ENCODE measurements around the gene PHLDB1.

The PHLDB1 gene

DNA sequence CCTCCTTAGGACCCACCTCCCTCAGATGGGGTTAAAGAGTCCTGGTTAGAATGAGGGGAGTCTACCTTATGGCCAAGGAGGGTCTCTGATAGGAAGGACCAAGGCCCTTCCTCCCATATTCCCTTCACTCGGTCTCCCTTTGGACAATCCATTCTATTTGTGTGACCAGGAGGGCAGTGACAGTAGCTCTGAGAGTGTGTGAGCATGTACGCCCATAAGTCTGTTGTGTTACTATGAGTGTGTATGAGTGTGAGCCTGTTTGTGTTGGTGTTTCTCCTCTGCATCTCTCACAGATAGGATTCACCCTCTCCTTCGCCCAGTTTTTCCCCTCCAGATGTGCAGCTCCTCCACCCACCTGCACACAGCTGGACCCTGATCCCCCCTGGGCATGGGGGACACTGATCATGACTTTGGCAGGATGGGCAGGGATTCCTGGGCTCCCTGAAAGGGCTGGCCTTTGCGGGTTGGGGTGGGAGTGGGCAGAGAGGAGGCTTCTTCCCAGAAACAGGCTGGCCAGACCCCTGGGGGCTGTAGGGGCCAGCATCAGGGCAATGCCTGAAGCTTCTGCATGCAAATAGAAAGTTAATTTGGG, 14.5 kb downstream of the PHLDB1 start:
- no peak for DNase-seq (ENCODE audit: low read depth, low spot score)

DNA sequence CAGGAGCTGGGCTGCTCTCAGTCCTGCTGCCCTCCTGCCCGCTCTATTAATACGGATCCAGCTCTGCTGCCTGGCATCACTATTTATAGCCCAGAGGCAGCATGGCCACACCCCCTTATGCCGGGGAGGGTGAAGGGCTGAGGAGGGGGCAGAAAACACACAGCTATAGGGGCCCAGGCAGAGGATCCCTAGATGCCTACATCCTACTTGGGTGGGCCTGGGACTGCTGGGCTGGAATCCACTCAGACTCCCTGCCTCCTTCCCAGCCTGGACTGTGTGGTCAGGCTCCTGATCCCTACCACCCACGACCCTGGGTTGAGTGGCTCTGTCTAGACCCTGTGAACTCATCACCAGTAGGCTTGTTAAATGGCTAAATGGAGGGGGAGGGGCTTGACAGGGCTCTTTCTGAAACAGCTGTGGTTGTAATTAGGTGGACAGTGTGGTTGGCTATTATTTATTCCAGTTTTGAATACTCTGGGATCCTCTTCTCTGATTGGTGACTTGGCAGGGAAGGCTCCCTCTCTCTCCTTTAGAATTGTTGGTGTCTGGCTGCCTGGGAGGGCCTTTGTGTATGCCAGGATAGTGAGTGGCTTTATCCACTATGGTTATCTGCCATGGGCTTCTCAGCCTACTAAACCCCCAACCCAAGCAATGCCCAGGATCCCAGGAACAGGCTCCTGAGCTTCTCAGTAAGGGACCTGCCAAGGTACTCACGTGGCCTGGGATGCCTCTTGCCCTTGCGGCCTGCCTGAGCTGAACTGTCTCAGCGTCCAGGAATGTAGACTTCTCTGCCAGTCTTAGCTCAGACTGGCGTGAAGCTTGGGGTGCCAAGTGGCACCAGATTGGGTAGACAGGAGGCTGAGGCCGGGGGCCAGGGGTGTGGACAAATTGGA, 15.2 kb downstream of the PHLDB1 start:
- DNase-seq (ENCODE audit: low read depth, low spot score): no peak

DNA sequence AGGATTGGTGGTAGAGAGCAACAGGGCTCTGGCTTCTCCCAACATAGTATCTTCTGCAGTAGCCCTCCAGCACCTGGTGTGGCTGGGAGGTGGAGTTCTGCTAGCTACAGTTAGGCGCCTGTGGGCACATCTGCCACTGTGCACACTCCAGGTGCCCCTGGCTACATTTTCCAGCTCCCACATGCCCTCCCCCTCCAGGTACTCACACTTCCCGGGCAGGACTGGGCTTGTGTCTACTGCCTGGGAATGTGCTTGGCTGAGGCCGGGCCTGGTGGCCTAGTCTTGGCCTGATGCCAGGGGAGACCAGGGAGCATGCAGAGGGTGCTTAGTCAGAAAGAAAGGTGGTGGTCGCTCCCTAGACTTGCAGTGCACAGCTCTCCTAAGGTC, 15.8 kb downstream of the PHLDB1 start:
- DNase-seq (ENCODE audit: low read depth, low spot score): no peak

DNA sequence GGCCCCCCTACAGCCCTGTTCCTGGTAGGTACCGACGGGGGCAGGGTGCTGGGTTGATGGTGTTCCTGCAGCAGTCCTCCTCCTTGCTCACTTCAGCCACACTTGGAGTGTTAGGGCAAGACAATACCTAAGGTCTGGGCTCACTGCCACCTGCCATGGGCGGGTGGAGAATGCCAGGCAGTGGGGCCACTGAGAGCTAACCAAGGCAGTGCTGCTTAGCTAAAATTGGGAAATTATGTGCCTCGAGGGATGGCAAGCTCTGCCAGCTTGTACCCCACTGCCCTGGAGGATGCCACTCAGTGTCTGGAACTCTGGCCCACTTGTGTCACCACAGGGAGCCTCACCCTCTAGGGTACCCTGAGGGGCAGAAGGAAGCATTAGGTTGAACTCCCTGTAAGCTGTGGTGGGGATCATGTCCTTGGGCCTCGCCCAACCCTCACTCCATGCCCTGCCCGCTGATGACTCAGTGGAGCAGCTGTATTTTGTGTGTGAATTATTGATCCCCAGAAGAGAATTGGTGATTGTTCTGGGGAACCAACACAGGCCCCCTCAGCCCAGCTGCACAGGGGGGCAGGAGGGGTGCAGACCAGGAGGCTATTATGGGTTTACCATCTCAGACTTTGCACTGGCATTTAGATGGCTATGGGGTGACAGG, 17.7 kb downstream of the PHLDB1 start:
- DNase-seq (ENCODE audit: low read depth, low spot score): no peak

DNA sequence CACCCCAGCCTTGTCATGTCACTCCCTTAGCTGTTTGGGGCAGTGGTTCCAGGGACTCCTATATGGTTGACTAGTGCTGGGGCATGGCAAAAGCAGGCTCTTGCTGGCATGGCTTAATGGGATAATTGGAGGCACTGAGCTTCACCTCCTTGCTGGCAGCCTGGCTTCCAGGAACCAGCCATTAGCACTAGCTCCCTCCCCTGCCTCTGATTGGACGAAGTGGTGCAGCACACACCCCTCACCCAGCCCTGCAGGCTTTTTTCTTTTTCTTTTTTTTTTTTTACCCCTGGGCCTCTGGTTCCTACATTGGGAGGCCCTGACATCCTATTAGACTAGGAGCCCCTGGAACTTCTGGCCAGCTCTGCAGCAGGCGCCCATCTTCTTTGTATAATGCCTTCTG, 18.6 kb downstream of the PHLDB1 start:
- DNase-seq (ENCODE audit: low read depth, low spot score): no peak

DNA sequence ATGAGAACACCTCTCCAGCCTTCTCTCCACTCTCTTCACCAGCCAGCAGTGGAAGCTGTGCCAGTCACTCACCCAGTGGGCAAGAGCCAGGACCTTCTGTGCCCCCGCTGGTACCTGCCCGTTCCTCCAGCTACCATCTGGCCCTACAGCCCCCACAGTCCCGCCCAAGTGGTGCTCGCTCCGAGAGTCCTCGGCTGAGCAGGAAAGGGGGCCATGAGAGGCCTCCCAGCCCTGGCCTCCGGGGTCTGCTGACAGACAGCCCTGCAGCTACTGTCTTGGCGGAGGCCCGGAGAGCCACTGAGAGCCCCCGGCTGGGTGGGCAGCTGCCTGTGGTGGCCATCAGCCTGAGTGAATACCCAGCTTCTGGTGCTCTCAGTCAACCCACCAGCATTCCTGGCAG, 20.2 kb downstream of the PHLDB1 start:
- no peak for DNase-seq (ENCODE audit: low read depth, low spot score)

DNA sequence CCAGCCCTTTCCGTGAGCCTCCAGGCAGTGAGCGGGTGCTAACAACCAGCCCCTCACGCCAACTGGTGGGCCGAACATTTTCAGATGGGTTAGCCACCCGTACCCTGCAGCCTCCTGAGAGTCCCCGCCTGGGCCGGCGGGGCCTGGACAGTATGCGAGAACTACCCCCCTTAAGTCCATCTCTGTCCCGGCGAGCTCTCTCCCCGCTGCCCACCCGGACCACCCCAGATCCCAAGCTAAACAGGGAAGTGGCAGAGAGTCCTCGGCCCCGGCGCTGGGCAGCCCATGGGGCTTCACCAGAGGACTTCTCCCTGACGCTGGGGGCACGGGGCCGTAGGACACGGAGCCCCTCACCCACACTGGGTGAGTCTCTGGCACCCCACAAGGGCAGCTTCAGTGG, 20.6 kb downstream of the PHLDB1 start:
- DNase-seq (ENCODE audit: low read depth, low spot score): no peak

DNA sequence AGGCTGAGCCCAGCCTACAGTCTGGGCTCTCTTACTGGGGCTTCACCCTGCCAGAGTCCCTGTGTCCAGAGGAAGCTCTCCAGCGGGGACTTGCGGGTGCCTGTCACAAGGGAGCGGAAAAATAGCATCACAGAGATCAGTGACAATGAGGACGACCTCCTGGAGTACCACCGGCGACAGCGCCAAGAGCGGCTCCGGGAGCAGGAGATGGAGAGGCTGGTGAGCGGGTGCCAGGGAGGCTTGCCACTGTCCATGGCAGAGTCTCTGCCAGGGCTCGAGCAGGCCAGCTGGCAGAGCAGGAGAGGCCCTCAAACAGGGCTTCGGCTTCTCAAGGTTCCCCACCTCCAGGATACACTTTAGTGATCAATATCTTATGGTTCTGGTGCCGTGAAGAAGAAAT, 21.0 kb downstream of the PHLDB1 start:
- DNase-seq (ENCODE audit: low read depth, low spot score): no peak

DNA sequence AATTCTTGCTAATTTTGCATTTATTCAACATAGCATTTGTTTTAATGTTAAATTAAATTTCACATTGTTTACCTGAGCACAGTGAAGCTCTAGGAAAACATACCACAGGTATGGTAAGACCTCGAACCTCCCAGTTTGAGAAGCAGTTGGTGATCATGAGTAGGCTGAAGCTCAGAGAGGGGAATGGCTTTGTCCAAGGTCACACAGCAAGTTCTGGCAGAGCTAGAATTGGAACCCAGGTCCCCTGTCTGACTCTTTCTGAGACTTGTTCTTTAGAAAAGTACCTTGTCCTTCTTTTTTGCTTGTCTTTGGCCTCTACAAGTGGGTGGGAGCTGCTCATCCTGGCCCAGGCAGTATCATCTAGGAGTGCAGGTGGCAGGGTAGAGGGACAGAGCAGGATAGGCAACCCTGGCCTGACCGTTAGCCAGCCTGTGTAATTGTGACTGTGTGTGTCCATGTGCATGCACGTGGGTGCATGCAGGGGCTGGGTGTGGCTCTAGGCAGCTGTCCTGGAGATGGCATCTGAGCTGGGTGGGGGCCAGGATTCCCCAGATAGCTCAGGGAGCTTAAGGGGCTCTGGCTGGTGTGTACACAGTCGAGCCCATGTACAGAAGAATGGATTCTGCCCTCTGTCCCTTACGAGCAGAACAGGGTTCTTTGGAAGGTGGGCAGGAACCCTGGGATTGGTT, 21.6 kb downstream of the PHLDB1 start:
- DNase-seq (ENCODE audit: low read depth, low spot score): no peak

DNA sequence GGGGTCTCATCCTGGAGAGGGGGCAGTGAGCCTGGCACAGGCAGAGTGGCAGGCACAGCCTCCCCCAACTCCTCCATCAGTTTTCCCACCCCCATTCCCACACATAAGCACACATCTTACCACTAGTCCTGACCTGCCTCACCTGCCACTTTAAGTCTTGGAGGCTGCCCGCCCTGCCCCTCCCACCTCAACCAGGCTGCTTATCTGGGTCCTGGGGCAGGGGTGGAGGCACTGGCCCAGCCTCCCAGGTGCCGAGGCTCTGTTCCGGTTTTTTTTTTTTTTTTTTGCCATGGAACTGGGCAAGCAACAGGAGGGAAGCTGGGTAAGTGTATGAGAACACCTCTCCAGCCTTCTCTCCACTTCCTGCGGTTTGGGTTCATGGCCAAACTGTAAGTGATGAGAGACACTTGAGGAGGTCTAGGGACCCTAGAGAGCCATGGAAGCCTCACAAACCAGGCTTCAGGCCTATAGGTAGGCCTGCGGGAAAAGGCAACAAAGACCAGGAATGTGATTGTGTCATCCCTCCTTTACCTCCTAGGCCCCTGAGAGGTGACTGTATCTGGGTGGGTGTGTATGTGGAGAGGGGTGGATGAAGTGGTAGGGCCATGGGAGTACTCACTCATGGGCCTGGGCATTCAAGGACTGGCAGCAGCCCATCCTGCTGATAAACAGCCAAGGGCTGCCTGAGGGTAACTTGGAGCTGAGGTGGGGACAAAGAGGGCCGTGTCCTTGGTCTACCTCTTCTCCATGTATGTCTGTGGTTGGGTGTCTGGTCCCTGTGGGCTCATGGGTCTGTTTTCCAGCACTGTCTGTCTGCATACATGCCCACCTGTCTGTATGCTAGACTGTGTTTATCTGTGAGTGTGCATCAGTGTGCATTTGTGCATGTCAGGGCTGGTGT, 22.6 kb downstream of the PHLDB1 start:
- no peak for DNase-seq (ENCODE audit: low read depth, low spot score)

DNA sequence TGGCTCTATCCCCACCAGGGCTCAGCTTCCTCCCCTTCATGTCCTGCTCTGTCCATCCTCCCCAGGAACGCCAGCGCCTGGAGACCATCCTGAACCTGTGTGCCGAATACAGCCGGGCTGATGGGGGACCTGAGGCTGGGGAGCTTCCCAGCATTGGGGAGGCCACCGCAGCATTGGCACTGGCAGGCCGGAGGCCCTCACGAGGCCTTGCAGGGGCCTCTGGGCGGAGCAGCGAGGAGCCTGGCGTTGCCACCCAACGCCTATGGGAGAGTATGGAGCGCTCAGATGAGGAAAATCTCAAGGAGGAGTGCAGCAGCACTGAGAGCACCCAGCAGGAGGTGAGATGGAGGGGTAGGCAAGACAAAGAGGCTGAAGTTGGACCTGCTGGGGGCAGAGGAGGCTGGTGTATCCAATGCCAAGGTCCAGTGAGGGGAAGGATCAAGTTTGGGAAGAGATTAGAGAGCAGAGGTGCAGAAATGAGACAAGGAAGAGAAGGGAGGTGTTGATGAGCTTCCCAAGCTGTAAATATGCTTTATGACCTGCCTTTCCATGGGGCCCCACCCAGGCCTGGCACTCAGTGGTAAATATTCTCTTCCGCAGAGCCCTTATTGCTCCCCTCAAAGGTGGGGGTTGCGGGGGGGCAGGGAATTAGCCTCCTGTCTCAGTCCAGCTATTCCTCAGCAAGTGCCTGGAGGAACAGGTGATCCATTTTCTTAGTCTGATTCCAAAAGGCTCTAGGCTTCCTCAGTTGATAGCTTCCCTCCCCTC, 23.9 kb downstream of the PHLDB1 start:
- DNase-seq (ENCODE audit: low read depth, low spot score): no peak

DNA sequence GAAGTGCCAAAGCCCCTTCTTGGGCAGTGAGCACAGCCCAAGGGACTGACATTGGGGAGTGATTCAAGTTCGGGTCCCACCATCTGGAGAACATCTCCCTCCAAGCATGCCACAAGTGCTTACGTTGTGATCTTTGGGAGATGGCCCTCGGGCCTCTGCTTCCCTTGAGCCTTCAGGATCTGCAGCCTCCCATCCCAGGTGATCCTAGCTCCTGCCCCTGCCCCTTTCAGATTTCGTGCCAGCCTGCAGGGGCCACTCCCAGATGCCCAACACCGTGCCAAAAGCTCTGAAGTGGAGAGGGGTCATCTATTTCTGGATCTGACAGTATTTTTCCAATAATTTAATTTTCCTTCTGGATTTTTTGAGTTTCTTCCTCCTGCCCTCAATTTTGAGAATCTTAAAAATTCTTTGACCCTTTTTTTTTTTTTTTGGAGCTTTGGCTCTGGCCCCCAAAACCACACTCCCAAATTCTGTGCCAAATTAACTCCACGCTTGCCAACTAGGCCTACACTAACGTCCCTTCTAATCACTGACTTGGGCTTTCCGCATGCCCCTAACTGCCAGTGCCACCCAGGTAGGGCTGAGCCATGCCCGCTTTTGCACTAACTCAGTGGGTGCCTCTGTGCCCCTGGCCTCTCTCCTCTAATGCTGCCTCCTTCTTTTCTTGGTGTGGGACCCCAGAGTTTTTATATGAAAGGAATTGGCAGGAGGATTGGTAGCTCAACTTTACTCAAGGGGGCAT, 25.3 kb downstream of the PHLDB1 start:
- no peak for DNase-seq (ENCODE audit: low read depth, low spot score)

DNA sequence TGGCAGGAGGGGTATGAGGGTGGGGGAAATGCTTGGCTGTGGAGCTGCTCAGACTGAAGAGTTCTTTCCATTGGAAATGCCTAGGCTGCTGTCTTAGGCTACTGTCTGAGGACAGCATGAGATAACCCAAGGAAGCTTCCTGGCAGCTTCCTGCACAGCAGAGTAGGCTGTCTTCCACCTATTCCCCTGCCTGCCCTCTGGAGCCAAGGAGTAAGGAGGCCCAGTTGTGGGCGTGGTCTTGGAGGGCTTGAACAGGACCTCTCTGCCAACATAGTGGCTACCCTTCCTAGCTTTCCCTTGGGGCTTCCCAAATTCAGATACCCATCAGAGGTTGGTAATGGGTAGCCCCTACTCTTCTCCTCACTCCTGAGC, 25.9 kb downstream of the PHLDB1 start:
- no peak for DNase-seq (ENCODE audit: low read depth, low spot score)

DNA sequence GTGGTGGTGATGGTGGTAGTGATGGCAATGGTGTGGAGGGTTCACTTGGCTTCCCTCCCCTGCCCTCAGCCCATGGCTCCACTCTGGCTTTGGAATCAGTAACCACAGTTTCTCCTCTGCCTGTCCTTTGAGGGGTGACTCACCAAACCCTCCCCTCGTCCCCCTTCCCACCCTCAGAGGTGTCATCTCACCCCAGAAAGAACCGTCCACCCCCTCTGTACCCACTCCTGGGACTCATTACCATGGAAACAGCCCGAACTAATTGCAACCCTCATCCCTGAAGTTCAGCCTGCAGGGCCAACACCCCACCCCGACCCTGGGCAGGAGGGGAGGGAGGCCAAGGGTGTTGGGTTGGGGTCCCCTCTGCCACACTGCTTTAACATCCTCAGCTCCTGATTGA, 26.6 kb downstream of the PHLDB1 start:
- DNase-seq (ENCODE audit: low read depth, low spot score): no peak

DNA sequence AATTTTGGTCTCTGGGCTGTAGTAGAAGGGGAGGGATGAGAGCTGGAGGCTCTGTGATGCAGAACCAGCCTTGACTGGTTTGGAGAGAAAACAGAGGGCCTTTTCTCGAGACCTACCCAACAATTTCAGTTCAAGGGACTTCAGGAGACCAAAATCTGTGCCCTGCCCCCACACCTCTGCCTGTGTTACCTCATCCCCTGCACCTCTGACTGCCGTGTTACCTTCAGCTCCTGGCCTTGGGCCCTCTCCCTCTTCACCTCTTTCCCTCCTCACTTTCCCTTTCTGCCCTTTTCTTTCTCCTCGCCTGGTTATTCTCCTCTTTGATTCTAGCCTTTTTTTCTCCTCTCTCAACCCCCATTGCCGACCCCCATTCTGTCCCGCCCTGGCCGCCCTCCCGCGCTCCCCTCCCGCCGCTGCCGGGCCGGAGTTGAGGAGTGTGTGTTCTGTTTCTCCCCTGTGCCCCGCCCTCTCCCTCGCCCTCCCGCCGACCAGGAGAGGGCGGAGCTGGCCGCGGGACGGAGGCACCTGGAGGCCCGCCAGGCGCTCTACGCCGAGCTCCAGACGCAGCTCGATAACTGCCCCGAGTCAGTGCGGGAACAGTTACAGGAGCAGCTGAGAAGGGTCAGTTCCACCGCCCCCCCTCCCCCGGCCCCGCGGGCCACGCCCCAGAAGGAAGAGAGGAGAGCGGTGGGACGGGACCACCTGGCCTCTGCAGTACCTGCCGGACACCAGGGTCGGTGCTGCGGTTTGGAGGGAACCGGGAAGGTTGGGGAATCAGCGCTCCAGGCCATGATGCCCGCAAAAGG, 27.2 kb downstream of the PHLDB1 start:
- no peak for DNase-seq (ENCODE audit: low read depth, low spot score)

DNA sequence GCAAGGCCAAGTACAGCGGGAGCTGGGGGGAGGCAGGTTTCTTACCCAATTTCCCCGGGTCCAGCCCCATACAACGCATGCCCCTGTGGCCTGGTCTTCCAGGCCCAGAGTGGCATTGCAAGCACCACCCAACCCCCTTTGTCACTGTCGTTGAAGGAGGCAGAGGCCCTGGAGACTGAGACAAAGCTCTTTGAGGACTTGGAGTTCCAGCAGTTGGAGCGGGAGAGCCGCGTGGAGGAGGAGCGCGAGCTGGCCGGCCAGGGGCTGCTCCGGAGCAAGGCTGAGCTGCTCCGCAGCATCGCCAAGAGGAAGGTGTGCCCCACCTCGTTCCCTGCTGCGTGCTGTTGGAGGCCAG, 27.8 kb downstream of the PHLDB1 start:
- no peak for DNase-seq (ENCODE audit: low read depth, low spot score)

DNA sequence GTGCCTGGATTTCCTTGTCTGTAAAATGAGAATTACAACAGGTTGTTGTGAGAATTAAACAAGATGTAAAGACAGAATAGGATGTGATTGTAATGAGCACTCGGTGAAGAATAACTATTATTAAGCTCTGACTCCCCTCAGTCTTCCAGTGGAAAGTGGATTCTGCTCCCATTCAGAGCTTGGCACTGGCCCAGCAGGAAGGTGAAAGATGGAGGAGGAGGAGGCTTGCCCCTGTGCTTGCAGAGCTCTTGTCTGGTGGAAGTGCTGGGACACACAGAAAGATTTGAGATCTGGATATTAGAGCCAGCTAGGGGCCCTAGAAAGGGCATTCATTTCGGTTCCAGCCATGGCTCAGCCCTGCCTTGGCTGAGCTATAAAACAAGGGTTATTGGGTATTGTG, 28.2 kb downstream of the PHLDB1 start:
- no peak for DNase-seq (ENCODE audit: low read depth, low spot score)

DNA sequence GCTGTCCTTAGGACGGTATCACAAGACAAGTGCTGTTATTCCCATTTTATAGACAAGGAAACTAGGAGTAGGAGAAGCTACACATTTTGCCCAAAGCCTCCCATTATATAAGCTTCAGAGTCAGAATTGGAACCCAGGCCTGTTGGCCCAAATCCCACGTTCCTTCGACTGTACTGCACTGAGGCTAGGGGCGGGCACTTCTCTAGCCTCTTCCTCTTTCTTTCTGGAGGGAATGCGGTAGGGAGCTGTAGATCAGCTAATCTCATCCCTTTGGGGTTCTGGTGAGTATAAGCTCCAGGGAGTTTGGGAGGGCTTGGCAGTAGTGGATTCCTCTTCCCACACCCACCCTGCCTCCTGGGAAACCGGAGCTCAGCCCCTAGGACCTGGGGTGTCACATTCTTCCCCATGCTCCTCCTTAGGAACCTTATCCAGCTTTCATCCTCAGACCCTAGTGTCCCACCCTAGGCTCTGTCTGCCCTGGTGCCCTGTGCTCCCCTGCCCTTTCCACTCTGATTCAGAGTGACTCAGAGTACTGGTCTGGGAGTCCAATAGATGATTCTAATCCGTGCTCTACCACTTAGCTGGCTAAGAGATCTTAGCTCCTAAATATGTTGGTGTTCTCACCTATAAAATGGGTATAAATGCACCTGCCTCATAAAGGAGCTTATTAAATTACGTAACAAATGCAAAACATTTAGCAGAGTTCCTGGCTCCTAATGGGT, 29.3 kb downstream of the PHLDB1 start:
- DNase-seq (ENCODE audit: low read depth, low spot score): no peak
